ENCODE results near the gene SLC13A1. TPM values are rescaled to one million over a fixed set of nuclear protein-coding genes. Genes with fewer than 3 reads are reported as not detected.

The SLC13A1 gene
- total RNA-seq, 2 donors from 2014 or later: not detected

DNA sequence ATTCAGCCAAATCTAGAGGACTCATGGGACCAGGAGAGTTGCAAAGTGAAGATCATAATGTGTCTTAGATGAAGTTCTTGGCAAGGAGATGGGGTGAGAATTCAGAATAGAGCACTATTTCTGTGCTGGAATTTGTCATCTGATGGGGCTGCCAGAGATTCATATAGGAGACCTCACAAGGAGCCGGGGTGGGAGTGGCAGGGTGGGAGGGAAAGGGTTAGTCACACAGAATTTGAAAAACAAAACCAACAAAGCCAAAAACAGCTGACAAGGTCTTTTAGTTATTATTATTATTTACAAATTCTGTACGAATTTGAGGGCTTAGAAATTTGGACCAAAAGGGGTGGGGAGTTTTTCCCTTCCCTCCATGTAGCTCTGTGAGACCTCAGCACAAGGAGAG lies 1.7 kb downstream of the SLC13A1 start:
- Histone ChIP-seq H3K27ac (no peak overlapping the region), H3K36me3 (no peaks in the 10 kb centered on the region), H3K27me3 (replicated peaks; ENCODE audit: insufficient read depth) (no peaks in the 10 kb centered on the region), H3K4me3 (no peak overlapping the region), H3K4me1 (ENCODE audit: control insufficient read depth in 1 of 2, low read depth in 2 of 2) (no peaks in the 10 kb centered on the region), H3K9me3 (no peaks in the 10 kb centered on the region)
- TF ChIP-seq, protein P1, sequence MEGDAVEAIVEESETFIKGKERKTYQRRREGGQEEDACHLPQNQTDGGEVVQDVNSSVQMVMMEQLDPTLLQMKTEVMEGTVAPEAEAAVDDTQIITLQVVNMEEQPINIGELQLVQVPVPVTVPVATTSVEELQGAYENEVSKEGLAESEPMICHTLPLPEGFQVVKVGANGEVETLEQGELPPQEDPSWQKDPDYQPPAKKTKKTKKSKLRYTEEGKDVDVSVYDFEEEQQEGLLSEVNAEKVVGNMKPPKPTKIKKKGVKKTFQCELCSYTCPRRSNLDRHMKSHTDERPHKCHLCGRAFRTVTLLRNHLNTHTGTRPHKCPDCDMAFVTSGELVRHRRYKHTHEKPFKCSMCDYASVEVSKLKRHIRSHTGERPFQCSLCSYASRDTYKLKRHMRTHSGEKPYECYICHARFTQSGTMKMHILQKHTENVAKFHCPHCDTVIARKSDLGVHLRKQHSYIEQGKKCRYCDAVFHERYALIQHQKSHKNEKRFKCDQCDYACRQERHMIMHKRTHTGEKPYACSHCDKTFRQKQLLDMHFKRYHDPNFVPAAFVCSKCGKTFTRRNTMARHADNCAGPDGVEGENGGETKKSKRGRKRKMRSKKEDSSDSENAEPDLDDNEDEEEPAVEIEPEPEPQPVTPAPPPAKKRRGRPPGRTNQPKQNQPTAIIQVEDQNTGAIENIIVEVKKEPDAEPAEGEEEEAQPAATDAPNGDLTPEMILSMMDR (IDR thresholded peaks at IDR 0.05): no peak
- ATAC-seq (ENCODE audit: insufficient number of reproducible peaks, low FRiP score, low read depth) (no peak), DNase-seq (ENCODE audit: low spot score) (no peak)

DNA sequence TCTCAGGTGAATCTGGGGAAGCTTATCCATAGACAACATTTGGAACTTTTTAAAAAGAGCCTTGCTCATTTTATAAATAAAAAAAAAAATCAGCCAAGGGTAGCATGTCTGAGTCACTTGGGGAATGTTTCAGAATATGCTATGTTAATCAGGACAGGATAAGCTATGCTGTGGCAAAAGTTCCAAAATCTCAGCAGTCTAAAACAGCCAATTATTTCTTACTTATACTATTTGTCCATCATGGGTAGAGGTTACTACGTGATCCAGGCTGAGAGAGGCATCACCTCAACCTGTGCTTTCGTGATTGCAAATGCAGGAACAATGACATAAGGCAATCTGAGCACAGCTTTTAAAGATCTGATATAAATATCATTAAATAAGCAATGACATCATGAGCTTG lies 6.5 kb downstream of the SLC13A1 start:
- ATAC-seq (ENCODE audit: insufficient number of reproducible peaks, low FRiP score, low read depth): no peak
- H3K9me3 ChIP-seq: no peaks in the 10 kb centered on the region
- no peaks in the 10 kb centered on the region for H3K36me3 ChIP-seq
- H3K4me3 ChIP-seq: no peak overlapping the region
- TF ChIP-seq, protein P1 (IDR thresholded peaks at IDR 0.05): no peak
- H3K27ac ChIP-seq: no peak overlapping the region
- DNase-seq (ENCODE audit: low spot score): no peak
- no peaks in the 10 kb centered on the region for H3K27me3 ChIP-seq (replicated peaks; ENCODE audit: insufficient read depth)
- no peaks in the 10 kb centered on the region for H3K4me1 ChIP-seq (ENCODE audit: control insufficient read depth in 1 of 2, low read depth in 2 of 2)

DNA sequence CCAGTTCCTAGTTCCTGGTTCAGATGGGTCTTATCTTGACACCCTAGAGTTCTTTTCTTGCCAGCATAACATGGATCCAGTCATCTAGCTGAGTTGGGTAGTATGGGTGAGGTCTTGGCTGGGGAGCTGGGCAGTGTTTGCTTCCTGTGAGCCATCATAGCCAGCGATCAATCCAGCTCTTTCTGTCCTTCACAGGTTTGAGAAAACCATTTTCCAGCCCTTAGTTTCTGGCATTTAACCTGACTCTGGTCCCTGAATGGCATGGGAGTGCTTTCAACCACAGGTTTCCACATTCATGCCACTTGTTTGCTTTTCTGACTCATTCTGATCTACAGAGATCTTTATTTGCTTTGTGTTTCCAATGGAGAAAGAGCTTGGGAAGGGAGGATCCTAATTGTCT lies 8.6 kb downstream of the SLC13A1 start:
- Histone ChIP-seq H3K27me3 (replicated peaks; ENCODE audit: insufficient read depth) (no peaks in the 10 kb centered on the region), H3K9me3 (no peaks in the 10 kb centered on the region), H3K4me3 (no peak overlapping the region), H3K27ac (no peak overlapping the region), H3K4me1 (ENCODE audit: control insufficient read depth in 1 of 2, low read depth in 2 of 2) (no peaks in the 10 kb centered on the region), H3K36me3 (no peaks in the 10 kb centered on the region)
- no peak for ATAC-seq (ENCODE audit: insufficient number of reproducible peaks, low FRiP score, low read depth)
- DNase-seq (ENCODE audit: low spot score): no peak
- TF ChIP-seq, protein P1 (IDR thresholded peaks at IDR 0.05): no peak

DNA sequence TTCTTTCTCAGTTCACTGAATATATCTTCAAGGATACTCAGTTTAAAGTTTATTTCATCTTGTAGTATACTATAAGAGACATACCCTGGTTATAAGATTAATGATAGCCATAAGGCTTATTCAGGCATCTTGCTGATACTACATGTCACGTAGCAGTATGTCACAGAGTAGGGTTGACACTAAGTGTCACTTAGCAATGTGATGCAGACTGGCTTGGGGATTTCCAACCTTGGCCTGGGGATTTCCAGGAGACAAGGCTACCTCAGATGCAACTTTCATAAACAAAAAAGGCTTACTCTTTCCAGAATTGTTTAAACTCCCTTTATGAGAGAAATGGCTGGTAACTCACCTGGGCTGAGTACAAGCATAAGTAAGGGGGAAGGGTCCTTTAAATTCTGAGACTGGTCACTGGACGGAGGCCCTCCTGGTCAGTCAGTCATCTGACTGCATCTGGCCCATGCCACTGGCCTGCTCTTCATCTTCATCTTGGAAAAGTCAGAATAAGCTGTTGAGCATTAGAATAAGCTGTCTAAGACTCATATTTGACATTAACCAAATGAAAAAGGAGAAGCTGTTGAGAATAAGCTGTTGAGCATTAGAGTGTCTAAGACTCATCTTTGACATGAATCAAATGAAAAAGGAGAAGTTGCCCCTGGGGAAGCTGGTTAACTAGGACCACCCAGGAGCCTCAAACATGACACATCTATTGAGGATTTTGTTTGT lies 9.5 kb downstream of the SLC13A1 start:
- TF ChIP-seq, protein P1 (IDR thresholded peaks at IDR 0.05): no peak
- H3K9me3 ChIP-seq: peaks cover 2% of the 10 kb centered on the region
- no peaks in the 10 kb centered on the region for H3K36me3 ChIP-seq
- H3K27ac ChIP-seq: no peak overlapping the region
- ATAC-seq (ENCODE audit: insufficient number of reproducible peaks, low FRiP score, low read depth) (no peak), DNase-seq (ENCODE audit: low spot score) (no peak)
- no peaks in the 10 kb centered on the region for H3K27me3 ChIP-seq (replicated peaks; ENCODE audit: insufficient read depth)
- no peaks in the 10 kb centered on the region for H3K4me1 ChIP-seq (ENCODE audit: control insufficient read depth in 1 of 2, low read depth in 2 of 2)
- H3K4me3 ChIP-seq: no peak overlapping the region

DNA sequence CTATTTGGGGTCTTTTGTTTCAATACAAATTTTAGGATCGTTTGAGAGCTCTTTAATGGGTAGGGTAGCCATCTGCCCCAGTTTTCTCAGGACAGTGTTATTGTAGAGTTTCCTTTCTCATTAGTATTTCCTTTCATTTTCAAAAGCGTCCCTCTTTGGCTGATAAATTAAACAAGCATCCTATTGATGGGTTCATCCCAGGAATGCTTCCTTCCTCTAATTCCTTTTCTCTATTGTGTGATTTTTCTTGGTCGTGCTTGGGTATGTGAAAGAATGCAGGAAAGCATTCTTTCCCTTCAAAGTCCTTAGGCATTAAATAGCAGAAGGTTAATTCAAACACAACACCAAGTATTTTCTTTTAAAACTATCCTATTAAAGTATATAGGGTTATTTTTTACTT lies 14.0 kb downstream of the SLC13A1 start:
- Histone ChIP-seq H3K27ac (no peak overlapping the region), H3K27me3 (replicated peaks; ENCODE audit: insufficient read depth) (no peaks in the 10 kb centered on the region), H3K36me3 (no peaks in the 10 kb centered on the region), H3K9me3 (peaks cover 2% of the 10 kb centered on the region), H3K4me1 (ENCODE audit: control insufficient read depth in 1 of 2, low read depth in 2 of 2) (no peaks in the 10 kb centered on the region), H3K4me3 (no peak overlapping the region)
- TF ChIP-seq, protein P1 (IDR thresholded peaks at IDR 0.05): no peak
- no peak for ATAC-seq (ENCODE audit: insufficient number of reproducible peaks, low FRiP score, low read depth)
- DNase-seq (ENCODE audit: low spot score): no peak

All from thoracic aorta (tissue), 2 donors.